H9 (cell line): ENCODE measurements around the gene MGP. TPM values are rescaled to one million over a fixed set of nuclear protein-coding genes. Genes with fewer than 3 reads are reported as not detected.

Experiments used
- DNase-seq: peaks from one replicate; pipeline ENCODE4 v3.0.0-alpha.2; 2017
- H2AFZ ChIP-seq: one replicate; pipeline ENCODE4 v1.6.1; 2013; ENCODE audit warnings: mild to moderate bottlenecking, low read length, control low read depth, moderate library complexity
- H2AK5ac ChIP-seq: 2 replicates; pipeline ENCODE4 v1.6.1; 2013; ENCODE audit warnings: low read length, control low read depth, mixed read lengths; ENCODE audit not compliant: insufficient read length
- H2BK120ac ChIP-seq: one replicate; pipeline ENCODE4 v1.6.1; 2013; ENCODE audit warnings: low read depth, mild to moderate bottlenecking, low read length, control low read depth, inconsistent platforms; ENCODE audit not compliant: poor library complexity, severe bottlenecking
- H2BK12ac ChIP-seq: 2 replicates; pipeline ENCODE4 v1.6.1; 2013; ENCODE audit warnings: low read length, control low read depth, mixed read lengths, low read depth; ENCODE audit not compliant: insufficient read length
- H2BK15ac ChIP-seq: 2 replicates; pipeline ENCODE4 v1.6.1; 2013; ENCODE audit warnings: low read depth, low read length, control low read depth
- H2BK20ac ChIP-seq: one replicate; pipeline ENCODE4 v1.6.1; 2013; ENCODE audit warnings: low read depth, mild to moderate bottlenecking, low read length, control low read depth, inconsistent platforms; ENCODE audit not compliant: poor library complexity, severe bottlenecking
- H2BK5ac ChIP-seq: 2 replicates; pipeline ENCODE4 v1.6.1; 2013; ENCODE audit warnings: low read length, control low read depth, mixed read lengths; ENCODE audit not compliant: insufficient read length
- H3K14ac ChIP-seq: 2 replicates; pipeline ENCODE4 v1.6.1; 2013; ENCODE audit warnings: low read length, control low read depth; ENCODE audit not compliant: insufficient read depth
- H3K18ac ChIP-seq: 2 replicates; pipeline ENCODE4 v1.6.1; 2013; ENCODE audit warnings: low read depth, mild to moderate bottlenecking, mixed read lengths, low read length, control low read depth; ENCODE audit not compliant: insufficient read length
- H3K23ac ChIP-seq: 2 replicates; pipeline ENCODE4 v1.6.1; 2013; ENCODE audit warnings: low read length, control low read depth, mixed read lengths, low read depth; ENCODE audit not compliant: insufficient read length
- H3K23me2 ChIP-seq: 2 replicates; pipeline ENCODE4 v1.6.1; 2013; ENCODE audit warnings: low read depth, mild to moderate bottlenecking, mixed read lengths, low read length, control low read depth; ENCODE audit not compliant: insufficient read length, poor library complexity, severe bottlenecking
- H3K27ac ChIP-seq: 2 replicates; pipeline ENCODE4 v1.5.1; 2013; ENCODE audit warnings: low read length, control low read depth, mixed read lengths, low read depth; ENCODE audit not compliant: insufficient read length
- H3K27me3 ChIP-seq: 2 replicates; pipeline ENCODE4 v1.6.1; 2013; ENCODE audit warnings: low read length, control low read depth, inconsistent platforms; ENCODE audit not compliant: insufficient read depth
- H3K4ac ChIP-seq: 2 replicates; pipeline ENCODE4 v1.6.1; 2013; ENCODE audit warnings: low read depth, mild to moderate bottlenecking, control low read depth, inconsistent platforms, low read length, moderate library complexity
- H3K4me1 ChIP-seq: 2 replicates; pipeline ENCODE4 v1.6.1; 2013; ENCODE audit warnings: low read length, control low read depth, inconsistent platforms; ENCODE audit not compliant: insufficient read depth
- H3K4me2 ChIP-seq: 2 replicates; pipeline ENCODE4 v1.6.1; 2013; ENCODE audit warnings: low read length, control low read depth, mixed read lengths; ENCODE audit not compliant: insufficient read length, insufficient read depth
- H3K56ac ChIP-seq: 2 replicates; pipeline ENCODE4 v1.6.1; 2013; ENCODE audit warnings: low read depth, mild to moderate bottlenecking, mixed read lengths, low read length, control low read depth; ENCODE audit not compliant: insufficient read length
- H3K79me1 ChIP-seq: 2 replicates; pipeline ENCODE4 v1.6.1; 2013; ENCODE audit warnings: low read depth, mild to moderate bottlenecking, moderate library complexity, low read length, control low read depth, inconsistent platforms; ENCODE audit not compliant: insufficient read depth, poor library complexity, severe bottlenecking
- H3K79me2 ChIP-seq: 2 replicates; pipeline ENCODE4 v1.6.1; 2013; ENCODE audit warnings: low read length, control low read depth, inconsistent platforms; ENCODE audit not compliant: insufficient read depth
- H3K9ac ChIP-seq: 2 replicates; pipeline ENCODE4 v1.6.1; 2013; ENCODE audit warnings: low read length, control low read depth, mixed read lengths; ENCODE audit not compliant: insufficient read length; ENCODE audit errors: extremely low read depth
- H3K9me3 ChIP-seq: one replicate; pipeline ENCODE4 v1.6.1; 2013; ENCODE audit warnings: low read depth, low read length, inconsistent platforms; ENCODE audit not compliant: control insufficient read depth
- H3T11ph ChIP-seq: one replicate; pipeline ENCODE4 v1.6.1; 2013; ENCODE audit warnings: mild to moderate bottlenecking, low read length, control low read depth, inconsistent platforms
- H4K20me1 ChIP-seq: one replicate; pipeline ENCODE4 v1.6.1; 2013; ENCODE audit not compliant: control insufficient read depth, insufficient read length, insufficient read depth
- H4K5ac ChIP-seq: 2 replicates; pipeline ENCODE4 v1.6.1; 2013; ENCODE audit warnings: low read depth, mild to moderate bottlenecking, mixed read lengths, low read length, control low read depth; ENCODE audit not compliant: insufficient read length
- H4K8ac ChIP-seq: replicated peaks from 2 replicates; pipeline ENCODE4 v1.6.1; 2013; ENCODE audit warnings: low read length, control low read depth, mixed read lengths, low read depth; ENCODE audit not compliant: insufficient read length
- H4K91ac ChIP-seq: 2 replicates; pipeline ENCODE4 v1.6.1; 2013; ENCODE audit warnings: low read depth, mild to moderate bottlenecking, moderate library complexity, mixed read lengths, low read length, control low read depth; ENCODE audit not compliant: insufficient read length
- H3K27ac Mint-ChIP-seq, 3 experiments: 2 replicates in 2 of 3; 3 replicates in 1 of 3; pipeline ENCODE4 v1.8.0; 2020 to 2021; ENCODE audit warnings: mixed read lengths in 3 of 3, mild to moderate bottlenecking in 1 of 3, moderate library complexity in 1 of 3
- H3K27me3 Mint-ChIP-seq: 2 replicates; pipeline ENCODE4 v1.8.0; 2021; ENCODE audit warnings: low read depth, mild to moderate bottlenecking, moderate library complexity, mixed read lengths
- H3K36me3 Mint-ChIP-seq, 3 experiments: 2 replicates in 2 of 3; 3 replicates in 1 of 3; pipeline ENCODE4 v1.8.0; 2020 to 2021; ENCODE audit warnings: low read depth in 3 of 3, mixed read lengths in 3 of 3; ENCODE audit not compliant: insufficient read depth in 1 of 3
- H3K4me1 Mint-ChIP-seq, 2 experiments: 2 replicates each; pipeline ENCODE4 v1.8.0; 2020; ENCODE audit warnings: mixed read lengths in 2 of 2
- H3K4me3 Mint-ChIP-seq, 2 experiments: 2 replicates in 1 of 2; 3 replicates in 1 of 2; pipeline ENCODE4 v1.8.0; 2020 to 2021; ENCODE audit warnings: mild to moderate bottlenecking in 2 of 2, mixed read lengths in 2 of 2, moderate library complexity in 1 of 2
- H3K9me3 Mint-ChIP-seq, 2 experiments: 2 replicates in 1 of 2; 3 replicates in 1 of 2; pipeline ENCODE4 v1.8.0; 2020; ENCODE audit warnings: mild to moderate bottlenecking in 2 of 2, mixed read lengths in 2 of 2, moderate library complexity in 1 of 2
- WGBS: extraction: QIAGEN DNeasy Blood & Tissue Kit; methylation state at CpG from one replicate; pipeline ENCODE4 v1.1.7; 2013; ENCODE audit warnings: missing lambda C conversion rate, low lambda C conversion rate, mixed read lengths; ENCODE audit not compliant: insufficient read length; ENCODE audit errors: extremely low coverage; 5-methylcytosine and 5-hydroxymethylcytosine counted together
- total RNA-seq: library from RNA; stranded (reverse); gene quantifications from 2 replicates; pipeline ENCODE4 v1.2.1, GENCODE V29; 2021
- TF ChIP-seq, protein P1 (sequence below): fragments of 200-600 bp; sonication (generic); conservative IDR thresholded peaks from 3 replicates; pipeline ENCODE4 v1.8.0; 2021; ENCODE audit warnings: antibody characterized with exemption, mild to moderate bottlenecking

The MGP gene
- total RNA-seq, 1 experiment from 2014 or later = not detected

DNA sequence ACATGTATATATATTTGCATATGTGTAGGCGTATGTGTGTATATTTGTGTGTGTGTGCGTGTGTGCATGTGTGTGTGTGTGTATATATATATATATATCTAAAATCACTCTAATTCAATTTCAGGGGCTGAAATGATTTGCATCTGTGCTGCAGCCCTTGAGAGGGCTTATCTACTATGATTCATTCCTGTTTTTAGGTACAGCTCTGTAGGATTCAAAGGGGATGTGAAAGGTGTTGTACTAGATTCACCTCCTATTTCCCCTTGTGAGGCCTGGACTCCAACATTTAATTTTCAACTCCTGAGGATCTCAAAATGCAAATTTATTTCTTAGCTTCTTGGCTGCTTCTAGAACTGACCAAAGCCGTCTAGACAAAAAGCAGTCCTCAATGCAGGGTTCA, 41.6 kb upstream of the MGP start:
- Histone ChIP-seq H4K5ac (no peak overlapping the region), H2BK12ac (no peak overlapping the region), H3K9me3 (no peaks in the 10 kb centered on the region), H3K79me2 (no peaks in the 10 kb centered on the region), H3K18ac (no peak overlapping the region), H3K79me1 (no peaks in the 10 kb centered on the region), H3K56ac (no peak overlapping the region), H3K4me2 (no peak overlapping the region), H2BK5ac (no peak overlapping the region), H2BK20ac (no peak overlapping the region), H2AFZ (no peak overlapping the region), H2BK15ac (no peak overlapping the region), H4K8ac (no peak overlapping the region), H2AK5ac (no peak overlapping the region), H4K91ac (no peak overlapping the region), H3K27me3 (no peaks in the 10 kb centered on the region), H2BK120ac (no peak overlapping the region), H3K4ac (no peak overlapping the region), H3T11ph (no peak overlapping the region), H3K27ac (no peak overlapping the region), H3K23me2 (no peaks in the 10 kb centered on the region), H3K14ac (no peak overlapping the region), H3K9ac (no peak overlapping the region), H3K4me1 (no peaks in the 10 kb centered on the region), H4K20me1 (no peaks in the 10 kb centered on the region), H3K23ac (no peak overlapping the region)
- Mint-ChIP-seq H3K4me3 (no peak overlapping the region), H3K27ac (no peak overlapping the region), H3K4me1 (peaks cover 7% of the 10 kb centered on the region in 2 experiments), H3K9me3 (no peaks in the 10 kb centered on the region; a peak in 1 of 5 replicates), H3K27me3 (no peaks in the 10 kb centered on the region; the same call in 1 of the 2 replicates), H3K36me3 (no peaks in the 10 kb centered on the region)
- TF ChIP-seq, protein P1, sequence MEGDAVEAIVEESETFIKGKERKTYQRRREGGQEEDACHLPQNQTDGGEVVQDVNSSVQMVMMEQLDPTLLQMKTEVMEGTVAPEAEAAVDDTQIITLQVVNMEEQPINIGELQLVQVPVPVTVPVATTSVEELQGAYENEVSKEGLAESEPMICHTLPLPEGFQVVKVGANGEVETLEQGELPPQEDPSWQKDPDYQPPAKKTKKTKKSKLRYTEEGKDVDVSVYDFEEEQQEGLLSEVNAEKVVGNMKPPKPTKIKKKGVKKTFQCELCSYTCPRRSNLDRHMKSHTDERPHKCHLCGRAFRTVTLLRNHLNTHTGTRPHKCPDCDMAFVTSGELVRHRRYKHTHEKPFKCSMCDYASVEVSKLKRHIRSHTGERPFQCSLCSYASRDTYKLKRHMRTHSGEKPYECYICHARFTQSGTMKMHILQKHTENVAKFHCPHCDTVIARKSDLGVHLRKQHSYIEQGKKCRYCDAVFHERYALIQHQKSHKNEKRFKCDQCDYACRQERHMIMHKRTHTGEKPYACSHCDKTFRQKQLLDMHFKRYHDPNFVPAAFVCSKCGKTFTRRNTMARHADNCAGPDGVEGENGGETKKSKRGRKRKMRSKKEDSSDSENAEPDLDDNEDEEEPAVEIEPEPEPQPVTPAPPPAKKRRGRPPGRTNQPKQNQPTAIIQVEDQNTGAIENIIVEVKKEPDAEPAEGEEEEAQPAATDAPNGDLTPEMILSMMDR = no peak
- DNase-seq = no peak
- WGBS = no CpG with 5 or more reads among the region's 3 CpGs
